Gastroesophageal sphincter (tissue), 3 donors: Measurements from ENCODE around the gene RNF168.
"Not testable (repeated sequence)": the region's sequence is repeated elsewhere in the genome, so short reads cannot be mapped to it uniquely, and the experiment has no call there.

Experiments used
- POLR2A ChIP-seq, 2 donors: fragments of 450-650 bp; IDR thresholded peaks; one replicate each; pipeline ENCODE4 v1.6.1; 2017; ENCODE audit warnings: antibody characterized with exemption in 2 of 2, mild to moderate bottlenecking in 2 of 2, moderate library complexity in 1 of 2
- TF ChIP-seq, protein P1 (sequence below), 4 experiments: fragments of 200-600 bp in 2 of 4; fragments of 450-650 bp in 2 of 4; sonication (generic) in 1 of 4; IDR thresholded peaks; one replicate each; pipeline ENCODE4 v1.5.1; 2017 to 2019; ENCODE audit warnings: antibody characterized with exemption in 4 of 4, mild to moderate bottlenecking in 2 of 4, moderate library complexity in 2 of 4

GRCh38 chr3:196462680-196463477, 40.7 kb downstream of the RNF168 start:
- TF ChIP-seq, protein P1, sequence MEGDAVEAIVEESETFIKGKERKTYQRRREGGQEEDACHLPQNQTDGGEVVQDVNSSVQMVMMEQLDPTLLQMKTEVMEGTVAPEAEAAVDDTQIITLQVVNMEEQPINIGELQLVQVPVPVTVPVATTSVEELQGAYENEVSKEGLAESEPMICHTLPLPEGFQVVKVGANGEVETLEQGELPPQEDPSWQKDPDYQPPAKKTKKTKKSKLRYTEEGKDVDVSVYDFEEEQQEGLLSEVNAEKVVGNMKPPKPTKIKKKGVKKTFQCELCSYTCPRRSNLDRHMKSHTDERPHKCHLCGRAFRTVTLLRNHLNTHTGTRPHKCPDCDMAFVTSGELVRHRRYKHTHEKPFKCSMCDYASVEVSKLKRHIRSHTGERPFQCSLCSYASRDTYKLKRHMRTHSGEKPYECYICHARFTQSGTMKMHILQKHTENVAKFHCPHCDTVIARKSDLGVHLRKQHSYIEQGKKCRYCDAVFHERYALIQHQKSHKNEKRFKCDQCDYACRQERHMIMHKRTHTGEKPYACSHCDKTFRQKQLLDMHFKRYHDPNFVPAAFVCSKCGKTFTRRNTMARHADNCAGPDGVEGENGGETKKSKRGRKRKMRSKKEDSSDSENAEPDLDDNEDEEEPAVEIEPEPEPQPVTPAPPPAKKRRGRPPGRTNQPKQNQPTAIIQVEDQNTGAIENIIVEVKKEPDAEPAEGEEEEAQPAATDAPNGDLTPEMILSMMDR (IDR thresholded peaks at IDR 0.05) = not testable (repeated sequence)
- not testable (repeated sequence) for TF ChIP-seq POLR2A (IDR thresholded peaks at IDR 0.05)
